Measurements from ENCODE around the gene BANK1.

Gene BANK1

DNA sequence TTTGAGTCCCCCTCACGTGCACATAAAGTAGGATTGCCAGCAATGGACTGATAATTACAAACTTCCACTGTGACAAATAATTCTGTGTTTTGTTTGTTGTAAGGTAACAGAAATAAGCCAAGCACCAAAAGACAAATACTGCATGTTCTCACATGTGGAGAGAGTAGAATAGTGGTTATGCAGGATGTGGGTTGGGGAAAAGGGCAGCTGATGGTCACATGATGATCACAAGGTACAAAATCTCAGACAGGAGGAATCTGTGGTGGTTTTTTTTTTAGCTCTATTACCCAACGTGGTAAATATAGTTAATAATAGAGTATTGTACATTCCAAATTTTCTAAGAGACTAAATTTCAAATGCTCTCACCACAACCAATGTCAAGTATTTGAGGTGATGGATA lies 182.3 kb downstream of the BANK1 start:
- Histone ChIP-seq H3K79me2 (ENCODE audit: insufficient read depth, low read depth) (no peaks in the 10 kb centered on the region), H3K36me3 (ENCODE audit: insufficient read depth) (no peaks in the 10 kb centered on the region), H3K4me1 (ENCODE audit: low read depth, poor library complexity, severe bottlenecking) (peaks cover 6% of the 10 kb centered on the region), H3K4me3 (IDR thresholded peaks at IDR 0.05; ENCODE audit: insufficient read depth, low read depth, low read length) (no peak overlapping the region), H3K27ac (no peak overlapping the region), H3K4me2 (no peak overlapping the region), H2AFZ (ENCODE audit: low read depth) (no peak overlapping the region), H4K20me1 (ENCODE audit: insufficient read depth) (no peaks in the 10 kb centered on the region), H3K9ac (no peak overlapping the region), H3K27me3 (ENCODE audit: insufficient read depth, low read depth) (no peaks in the 10 kb centered on the region)
- TF ChIP-seq, protein P1, sequence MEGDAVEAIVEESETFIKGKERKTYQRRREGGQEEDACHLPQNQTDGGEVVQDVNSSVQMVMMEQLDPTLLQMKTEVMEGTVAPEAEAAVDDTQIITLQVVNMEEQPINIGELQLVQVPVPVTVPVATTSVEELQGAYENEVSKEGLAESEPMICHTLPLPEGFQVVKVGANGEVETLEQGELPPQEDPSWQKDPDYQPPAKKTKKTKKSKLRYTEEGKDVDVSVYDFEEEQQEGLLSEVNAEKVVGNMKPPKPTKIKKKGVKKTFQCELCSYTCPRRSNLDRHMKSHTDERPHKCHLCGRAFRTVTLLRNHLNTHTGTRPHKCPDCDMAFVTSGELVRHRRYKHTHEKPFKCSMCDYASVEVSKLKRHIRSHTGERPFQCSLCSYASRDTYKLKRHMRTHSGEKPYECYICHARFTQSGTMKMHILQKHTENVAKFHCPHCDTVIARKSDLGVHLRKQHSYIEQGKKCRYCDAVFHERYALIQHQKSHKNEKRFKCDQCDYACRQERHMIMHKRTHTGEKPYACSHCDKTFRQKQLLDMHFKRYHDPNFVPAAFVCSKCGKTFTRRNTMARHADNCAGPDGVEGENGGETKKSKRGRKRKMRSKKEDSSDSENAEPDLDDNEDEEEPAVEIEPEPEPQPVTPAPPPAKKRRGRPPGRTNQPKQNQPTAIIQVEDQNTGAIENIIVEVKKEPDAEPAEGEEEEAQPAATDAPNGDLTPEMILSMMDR (conservative IDR thresholded peaks at IDR 0.05; ENCODE audit: low read depth, low read length): no peak

DNA sequence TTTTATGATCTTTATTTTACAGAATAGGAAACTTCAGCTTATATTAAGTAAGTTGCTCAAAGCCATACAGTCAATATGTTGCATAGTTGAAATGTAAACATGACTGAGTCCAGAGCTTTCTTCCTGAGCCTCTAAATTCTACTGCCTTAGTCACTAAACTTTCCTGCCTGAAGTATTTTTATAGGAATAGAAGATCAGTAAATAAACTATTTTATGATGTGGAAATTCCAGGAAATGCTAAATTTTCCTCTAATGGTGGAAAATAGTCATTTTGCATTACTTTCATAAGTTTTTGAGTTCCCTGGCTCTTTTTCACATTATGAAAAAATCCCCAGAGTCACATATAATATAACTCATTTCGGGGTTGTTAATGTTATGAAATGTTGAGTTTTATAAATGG lies 182.8 kb downstream of the BANK1 start:
- Histone ChIP-seq H3K79me2 (ENCODE audit: insufficient read depth, low read depth) (no peaks in the 10 kb centered on the region), H3K27me3 (ENCODE audit: insufficient read depth, low read depth) (no peaks in the 10 kb centered on the region), H2AFZ (ENCODE audit: low read depth) (no peak overlapping the region), H3K36me3 (ENCODE audit: insufficient read depth) (no peaks in the 10 kb centered on the region), H4K20me1 (ENCODE audit: insufficient read depth) (no peaks in the 10 kb centered on the region), H3K9ac (no peak overlapping the region), H3K27ac (no peak overlapping the region), H3K4me1 (ENCODE audit: low read depth, poor library complexity, severe bottlenecking) (peaks cover 6% of the 10 kb centered on the region), H3K4me2 (no peak overlapping the region), H3K4me3 (IDR thresholded peaks at IDR 0.05; ENCODE audit: insufficient read depth, low read depth, low read length) (no peak overlapping the region)
- TF ChIP-seq, protein P1 (conservative IDR thresholded peaks at IDR 0.05; ENCODE audit: low read depth, low read length): no peak

DNA sequence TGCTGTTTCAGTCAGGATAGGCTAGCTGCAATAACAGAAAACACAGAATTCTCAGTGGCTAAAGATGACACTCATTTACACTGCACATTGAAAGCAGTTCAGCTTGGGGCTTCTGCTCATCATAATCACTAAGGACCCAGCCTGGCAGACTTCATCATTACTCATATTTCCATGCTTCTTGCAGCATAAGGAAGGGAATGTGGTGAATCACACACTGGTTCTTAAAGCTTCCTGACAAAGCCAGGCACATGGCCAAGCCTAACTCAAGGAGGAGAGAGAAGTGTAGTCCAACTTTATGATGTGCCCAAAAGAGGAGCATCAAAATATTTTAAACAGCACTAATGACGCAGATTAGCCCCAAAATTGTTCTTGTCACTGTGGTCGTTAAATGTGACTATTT lies 186.5 kb downstream of the BANK1 start:
- H3K27ac ChIP-seq: no peak overlapping the region
- H3K79me2 ChIP-seq (ENCODE audit: insufficient read depth, low read depth): no peaks in the 10 kb centered on the region
- H3K36me3 ChIP-seq (ENCODE audit: insufficient read depth): no peaks in the 10 kb centered on the region
- H3K4me1 ChIP-seq (ENCODE audit: low read depth, poor library complexity, severe bottlenecking): peaks cover 6% of the 10 kb centered on the region
- H3K4me2 ChIP-seq: no peak overlapping the region
- TF ChIP-seq, protein P1 (conservative IDR thresholded peaks at IDR 0.05; ENCODE audit: low read depth, low read length): no peak
- H3K27me3 ChIP-seq (ENCODE audit: insufficient read depth, low read depth): no peaks in the 10 kb centered on the region
- H2AFZ ChIP-seq (ENCODE audit: low read depth): no peak overlapping the region
- no peak overlapping the region for H3K4me3 ChIP-seq (IDR thresholded peaks at IDR 0.05; ENCODE audit: insufficient read depth, low read depth, low read length)
- no peaks in the 10 kb centered on the region for H4K20me1 ChIP-seq (ENCODE audit: insufficient read depth)
- H3K9ac ChIP-seq: no peak overlapping the region

DNA sequence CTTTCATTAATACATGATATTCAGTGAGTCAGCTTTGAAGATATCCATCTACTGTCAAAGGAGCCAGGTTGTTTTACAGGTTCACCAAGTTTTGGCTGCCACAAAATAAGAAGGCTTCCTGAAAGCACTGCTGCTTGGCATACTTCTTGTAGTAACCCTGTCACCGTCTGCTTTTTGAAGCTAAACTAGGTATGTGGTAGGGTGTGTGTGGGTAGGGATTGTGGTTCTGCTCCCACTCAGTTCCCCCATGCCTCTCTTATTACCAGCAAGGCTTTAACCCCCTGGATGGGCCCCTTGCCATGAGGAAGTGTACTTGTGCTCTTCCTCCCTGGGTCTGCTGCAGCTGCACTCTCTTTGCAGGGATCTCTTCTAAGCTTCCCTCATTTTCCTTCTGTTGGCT lies 191.2 kb downstream of the BANK1 start:
- Histone ChIP-seq H3K27me3 (ENCODE audit: insufficient read depth, low read depth) (no peaks in the 10 kb centered on the region), H3K4me3 (IDR thresholded peaks at IDR 0.05; ENCODE audit: insufficient read depth, low read depth, low read length) (no peak overlapping the region), H4K20me1 (ENCODE audit: insufficient read depth) (no peaks in the 10 kb centered on the region), H3K27ac (no peak overlapping the region), H3K79me2 (ENCODE audit: insufficient read depth, low read depth) (no peaks in the 10 kb centered on the region), H3K4me2 (no peak overlapping the region), H2AFZ (ENCODE audit: low read depth) (no peak overlapping the region), H3K36me3 (ENCODE audit: insufficient read depth) (no peaks in the 10 kb centered on the region), H3K4me1 (ENCODE audit: low read depth, poor library complexity, severe bottlenecking) (no peaks in the 10 kb centered on the region), H3K9ac (no peak overlapping the region)
- TF ChIP-seq, protein P1 (conservative IDR thresholded peaks at IDR 0.05; ENCODE audit: low read depth, low read length): no peak
